ENCODE data around the gene FOXN3. TPM values are rescaled to one million over a fixed set of nuclear protein-coding genes. Genes with fewer than 3 reads are reported as not detected.

FOXN3 gene
- total and polyA plus RNA-seq, 8 donors = 43.5 to 80.7 (median 49.1) TPM

DNA sequence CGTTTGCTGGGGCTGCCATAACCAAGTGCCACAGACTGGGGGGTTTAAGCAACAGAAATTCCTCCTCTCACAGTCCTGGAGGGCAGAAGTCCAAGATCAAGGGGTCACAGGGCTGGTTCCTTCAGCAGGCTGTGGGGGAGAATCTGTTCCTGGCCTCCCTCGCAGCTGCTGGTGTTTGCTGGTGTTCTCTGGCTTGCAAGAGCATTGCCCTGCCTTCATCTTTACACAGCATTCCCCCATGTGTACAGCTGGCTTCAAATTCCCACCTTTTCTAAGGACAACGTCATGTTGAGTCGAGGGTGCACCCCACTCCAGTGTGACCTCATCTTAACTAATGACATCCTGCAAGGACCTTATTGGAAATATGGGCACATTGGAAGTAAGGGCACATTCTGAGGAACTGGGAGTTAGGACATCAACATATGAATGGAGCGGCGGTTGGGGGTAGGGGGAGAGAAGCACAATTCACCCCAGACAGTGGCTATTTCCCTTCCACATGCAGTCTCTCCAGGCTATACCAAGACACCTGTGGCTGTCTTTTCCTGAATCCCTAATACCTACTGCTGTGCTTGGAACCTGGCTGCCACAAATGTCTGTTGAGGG lies 123.6 kb downstream of the FOXN3 start:
- intact Hi-C loops (cut with DNase I) = no loop called here

GRCh38 chr14:89292579-89293313 lies 124.3 kb downstream of the FOXN3 start:
- H3K4me3 ChIP-seq = no peak overlapping the region
- ATAC-seq (no peak), DNase-seq (no peak)
- TF ChIP-seq, protein P1, sequence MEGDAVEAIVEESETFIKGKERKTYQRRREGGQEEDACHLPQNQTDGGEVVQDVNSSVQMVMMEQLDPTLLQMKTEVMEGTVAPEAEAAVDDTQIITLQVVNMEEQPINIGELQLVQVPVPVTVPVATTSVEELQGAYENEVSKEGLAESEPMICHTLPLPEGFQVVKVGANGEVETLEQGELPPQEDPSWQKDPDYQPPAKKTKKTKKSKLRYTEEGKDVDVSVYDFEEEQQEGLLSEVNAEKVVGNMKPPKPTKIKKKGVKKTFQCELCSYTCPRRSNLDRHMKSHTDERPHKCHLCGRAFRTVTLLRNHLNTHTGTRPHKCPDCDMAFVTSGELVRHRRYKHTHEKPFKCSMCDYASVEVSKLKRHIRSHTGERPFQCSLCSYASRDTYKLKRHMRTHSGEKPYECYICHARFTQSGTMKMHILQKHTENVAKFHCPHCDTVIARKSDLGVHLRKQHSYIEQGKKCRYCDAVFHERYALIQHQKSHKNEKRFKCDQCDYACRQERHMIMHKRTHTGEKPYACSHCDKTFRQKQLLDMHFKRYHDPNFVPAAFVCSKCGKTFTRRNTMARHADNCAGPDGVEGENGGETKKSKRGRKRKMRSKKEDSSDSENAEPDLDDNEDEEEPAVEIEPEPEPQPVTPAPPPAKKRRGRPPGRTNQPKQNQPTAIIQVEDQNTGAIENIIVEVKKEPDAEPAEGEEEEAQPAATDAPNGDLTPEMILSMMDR (IDR thresholded peaks at IDR 0.05) = no peak
- H3K36me3 ChIP-seq = no peaks in the 10 kb centered on the region
- peaks cover 0 to 14% of the 10 kb centered on the region in 2 donors for H3K4me1 ChIP-seq
- intact Hi-C loops (cut with DNase I) = no loop called here
- H3K9me3 ChIP-seq = no peaks in the 10 kb centered on the region
- H3K27me3 ChIP-seq = no peaks in the 10 kb centered on the region
- peak overlapping the region in 1 of 2 donors; percentile 37 for H3K27ac ChIP-seq

More for the DNA sequence above, 123.6 kb downstream of the FOXN3 start:
- peaks cover 0 to 14% of the 10 kb centered on the region in 2 donors for H3K4me1 ChIP-seq
- TF ChIP-seq, protein P1 (IDR thresholded peaks at IDR 0.05) = no peak
- ATAC-seq (no peak), DNase-seq (no peak)
- no peaks in the 10 kb centered on the region for H3K27me3 ChIP-seq
- H3K36me3 ChIP-seq = no peaks in the 10 kb centered on the region
- H3K27ac ChIP-seq = peak overlapping the region in 1 of 2 donors; percentile 37
- no peak overlapping the region for H3K4me3 ChIP-seq
- H3K9me3 ChIP-seq = no peaks in the 10 kb centered on the region

DNA sequence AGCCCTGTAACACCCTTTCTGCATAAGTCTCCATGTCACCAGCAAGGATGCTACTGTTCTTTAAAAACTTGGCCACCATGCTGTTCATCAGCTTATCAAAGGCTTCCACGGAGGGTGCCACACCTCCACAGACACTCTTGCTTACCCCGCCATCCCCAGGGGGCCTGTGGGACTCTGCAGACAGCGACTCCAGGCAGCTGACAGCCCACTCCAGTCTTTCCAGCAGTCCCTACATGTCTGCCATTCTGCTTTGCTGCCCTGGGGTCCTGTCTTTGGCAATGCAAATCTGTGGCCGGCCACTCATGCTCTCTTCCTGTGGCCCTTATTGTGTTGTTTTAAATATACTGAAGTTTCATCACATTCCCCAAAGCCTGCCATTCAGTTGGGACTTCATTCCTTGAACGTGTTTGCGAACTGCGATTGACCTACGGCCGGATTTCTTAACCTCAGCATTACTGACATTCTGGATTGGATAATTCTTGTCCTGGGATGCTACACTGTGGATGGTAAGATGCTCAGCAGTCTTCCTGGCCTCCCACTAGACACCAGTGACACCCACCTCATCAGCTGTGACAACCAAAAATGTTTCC lies 125.6 kb downstream of the FOXN3 start:
- ATAC-seq = no peak

GRCh38 chr14:89290813-89291212 lies 126.2 kb downstream of the FOXN3 start:
- DNase-seq (no peak), ATAC-seq (no peak)
- Histone ChIP-seq H3K36me3 (no peaks in the 10 kb centered on the region), H3K27ac (no peak overlapping the region), H3K27me3 (no peaks in the 10 kb centered on the region), H3K4me3 (no peak overlapping the region), H3K9me3 (no peaks in the 10 kb centered on the region), H3K4me1 (peaks cover 0 to 14% of the 10 kb centered on the region in 2 donors)
- intact Hi-C loops (cut with DNase I) = no loop called here
- TF ChIP-seq, protein P1 (IDR thresholded peaks at IDR 0.05) = no peak

More for the DNA sequence above, 125.6 kb downstream of the FOXN3 start:
- H3K9me3 ChIP-seq = no peaks in the 10 kb centered on the region
- no peak overlapping the region for H3K27ac ChIP-seq
- DNase-seq = no peak
- intact Hi-C loops (cut with DNase I) = no loop called here
- H3K4me1 ChIP-seq = peaks cover 0 to 14% of the 10 kb centered on the region in 2 donors
- no peaks in the 10 kb centered on the region for H3K36me3 ChIP-seq
- no peaks in the 10 kb centered on the region for H3K27me3 ChIP-seq
- TF ChIP-seq, protein P1 (IDR thresholded peaks at IDR 0.05) = no peak
- no peak overlapping the region for H3K4me3 ChIP-seq

DNA sequence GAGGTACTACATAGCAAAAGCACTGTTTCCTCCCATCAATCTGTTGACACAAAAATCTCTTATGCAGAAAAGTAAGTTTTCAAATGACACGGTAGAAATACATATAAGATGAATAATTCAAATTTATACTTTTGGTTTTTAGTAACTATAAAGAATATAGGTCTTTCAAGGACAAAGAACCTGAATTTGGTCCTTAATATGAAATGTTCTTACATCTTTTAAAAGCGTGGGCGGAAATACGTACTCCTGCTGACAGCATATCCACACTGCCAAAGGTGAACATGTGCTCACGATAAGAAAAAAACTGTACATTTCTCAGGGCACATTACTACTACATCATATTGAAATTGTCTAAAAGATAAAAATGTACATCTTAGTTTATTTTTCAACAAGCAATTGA lies 127.6 kb downstream of the FOXN3 start:
- Histone ChIP-seq H3K4me1 (peaks cover 0 to 14% of the 10 kb centered on the region in 2 donors), H3K9me3 (no peaks in the 10 kb centered on the region), H3K27ac (no peak overlapping the region), H3K36me3 (no peaks in the 10 kb centered on the region), H3K4me3 (no peak overlapping the region), H3K27me3 (no peaks in the 10 kb centered on the region)
- intact Hi-C loops (cut with DNase I) = no loop called here
- TF ChIP-seq, protein P1 (IDR thresholded peaks at IDR 0.05) = no peak
- no peak for ATAC-seq
- DNase-seq = no peak

Data from left lung (tissue), 10 donors.